DND-41 (cell line): Measurements from ENCODE around the gene LRP5.

ENCODE experiments used
- ATAC-seq: fragments of 200-7000 bp; cut with Tn5 transposase; 3 replicates; pipeline ENCODE4 v1.9.1; 2021; ENCODE audit warnings: low read depth; ENCODE audit not compliant: insufficient read depth
- DNase-seq: peaks from one replicate; pipeline ENCODE4 v3.0.0-alpha.2; 2020
- H2AFZ ChIP-seq: 2 replicates; pipeline ENCODE4 v1.6.0; 2012; ENCODE audit warnings: low read depth, low read length
- H3K27ac ChIP-seq: 2 replicates; pipeline ENCODE4 v1.5.1; 2012; ENCODE audit warnings: low read length, inconsistent platforms
- H3K27me3 ChIP-seq: fragments of 200-600 bp; sonication (generic); 2 replicates; pipeline ENCODE4 v1.6.0; 2012; ENCODE audit warnings: low read length, mild to moderate bottlenecking, inconsistent platforms; ENCODE audit not compliant: insufficient read depth, poor library complexity
- H3K36me3 ChIP-seq: 2 replicates; pipeline ENCODE4 v1.5.1; 2012; ENCODE audit warnings: low read length, inconsistent platforms; ENCODE audit not compliant: insufficient read depth
- H3K4me1 ChIP-seq: 2 replicates; pipeline ENCODE4 v1.5.1; 2012; ENCODE audit warnings: mild to moderate bottlenecking, low read length; ENCODE audit not compliant: insufficient read depth
- H3K4me2 ChIP-seq: 2 replicates; pipeline ENCODE4 v1.6.0; 2012; ENCODE audit warnings: mild to moderate bottlenecking, moderate library complexity, low read length, inconsistent platforms; ENCODE audit not compliant: insufficient read depth
- H3K4me3 ChIP-seq, 2 experiments: fragments of 200-600 bp in 1 of 2; shearing (Covaris generic) in 1 of 2; 2 replicates each; pipeline ENCODE4 v1.5.1; 2012 to 2016; ENCODE audit warnings: inconsistent platforms in 2 of 2, low read length in 2 of 2, mild to moderate bottlenecking in 2 of 2, low read depth in 1 of 2, moderate library complexity in 1 of 2
- H3K79me2 ChIP-seq: 2 replicates; pipeline ENCODE4 v1.6.0; 2012; ENCODE audit warnings: low read length, inconsistent platforms; ENCODE audit not compliant: insufficient read depth
- H3K9ac ChIP-seq: 2 replicates; pipeline ENCODE4 v1.6.0; 2012; ENCODE audit warnings: low read depth, mild to moderate bottlenecking, inconsistent platforms, low read length, moderate library complexity
- H3K9me3 ChIP-seq: 2 replicates; pipeline ENCODE4 v1.5.1; 2012; ENCODE audit warnings: low read length, moderate library complexity, mild to moderate bottlenecking, inconsistent platforms; ENCODE audit not compliant: insufficient read depth, severe bottlenecking
- H4K20me1 ChIP-seq: 2 replicates; pipeline ENCODE4 v1.6.0; 2012; ENCODE audit warnings: low read length; ENCODE audit not compliant: insufficient read depth
- CTCF ChIP-seq: IDR thresholded peaks from 2 replicates; pipeline ENCODE4 v1.5.1; 2012; ENCODE audit warnings: borderline replicate concordance, low read length, moderate library complexity, mild to moderate bottlenecking; ENCODE audit not compliant: poor library complexity, severe bottlenecking; ENCODE audit errors: extremely low read depth
- EZH2 ChIP-seq: IDR thresholded peaks from 3 replicates; pipeline ENCODE4 v1.6.1; 2012; ENCODE audit warnings: borderline replicate concordance, low read depth, mild to moderate bottlenecking, moderate library complexity, low read length, inconsistent platforms; ENCODE audit not compliant: severe bottlenecking

LRP5 gene

GRCh38 chr11:68373815-68374501, 61.6 kb downstream of the LRP5 start:
- no peaks in the 10 kb centered on the region for H3K4me1 ChIP-seq
- H3K27ac ChIP-seq = no peak overlapping the region
- ATAC-seq = no peak
- H3K36me3 ChIP-seq = peaks cover 11% of the 10 kb centered on the region
- H3K4me3 ChIP-seq = no peak overlapping the region
- 0 out of 2 replicates have a peak, but pooled peaks cover 7% of the 10 kb centered on the region for H4K20me1 ChIP-seq
- no peaks in the 10 kb centered on the region for H3K79me2 ChIP-seq
- no peak overlapping the region for H3K9ac ChIP-seq
- TF ChIP-seq EZH2 (no peak), CTCF (no peak)
- no peak overlapping the region for H3K4me2 ChIP-seq
- H2AFZ ChIP-seq = no peak overlapping the region
- DNase-seq = no peak
- H3K27me3 ChIP-seq = no peaks in the 10 kb centered on the region
- H3K9me3 ChIP-seq = no peaks in the 10 kb centered on the region

GRCh38 chr11:68374531-68374930, 62.1 kb downstream of the LRP5 start:
- H3K79me2 ChIP-seq = no peaks in the 10 kb centered on the region
- no peak overlapping the region for H3K4me2 ChIP-seq
- ATAC-seq = no peak
- no peak overlapping the region for H2AFZ ChIP-seq
- no peaks in the 10 kb centered on the region for H3K27me3 ChIP-seq
- peaks cover 11% of the 10 kb centered on the region for H3K36me3 ChIP-seq
- H3K27ac ChIP-seq = no peak overlapping the region
- no peak for DNase-seq
- no peak overlapping the region for H3K9ac ChIP-seq
- no peaks in the 10 kb centered on the region for H3K9me3 ChIP-seq
- H3K4me1 ChIP-seq = no peaks in the 10 kb centered on the region
- H3K4me3 ChIP-seq = no peak overlapping the region
- H4K20me1 ChIP-seq = 0 out of 2 replicates have a peak, but pooled peaks cover 7% of the 10 kb centered on the region
- no peak for TF ChIP-seq EZH2
- TF ChIP-seq CTCF = no peak

- no peak overlapping the region for H3K27ac ChIP-seq
- no peak for ATAC-seq
- H3K4me1 ChIP-seq = no peaks in the 10 kb centered on the region
- H3K4me2 ChIP-seq = no peak overlapping the region
- no peaks in the 10 kb centered on the region for H3K9me3 ChIP-seq
- DNase-seq = no peak
- H3K4me3 ChIP-seq = no peak overlapping the region
- H3K27me3 ChIP-seq = no peaks in the 10 kb centered on the region
- peaks cover 11% of the 10 kb centered on the region; the same call in 1 of the 2 replicates for H3K36me3 ChIP-seq
- peaks cover 7% of the 10 kb centered on the region; the same call in 1 of the 2 replicates for H4K20me1 ChIP-seq
- no peak overlapping the region for H2AFZ ChIP-seq
- H3K79me2 ChIP-seq = no peaks in the 10 kb centered on the region
- TF ChIP-seq EZH2 = no peak
- no peak for TF ChIP-seq CTCF
- no peak overlapping the region for H3K9ac ChIP-seq
These were observed 62.9 kb downstream of the LRP5 start for GRCh38 chr11:68375337-68375736.
